ENCODE data around the gene RIOK2.

- TF ChIP-seq, protein P1, sequence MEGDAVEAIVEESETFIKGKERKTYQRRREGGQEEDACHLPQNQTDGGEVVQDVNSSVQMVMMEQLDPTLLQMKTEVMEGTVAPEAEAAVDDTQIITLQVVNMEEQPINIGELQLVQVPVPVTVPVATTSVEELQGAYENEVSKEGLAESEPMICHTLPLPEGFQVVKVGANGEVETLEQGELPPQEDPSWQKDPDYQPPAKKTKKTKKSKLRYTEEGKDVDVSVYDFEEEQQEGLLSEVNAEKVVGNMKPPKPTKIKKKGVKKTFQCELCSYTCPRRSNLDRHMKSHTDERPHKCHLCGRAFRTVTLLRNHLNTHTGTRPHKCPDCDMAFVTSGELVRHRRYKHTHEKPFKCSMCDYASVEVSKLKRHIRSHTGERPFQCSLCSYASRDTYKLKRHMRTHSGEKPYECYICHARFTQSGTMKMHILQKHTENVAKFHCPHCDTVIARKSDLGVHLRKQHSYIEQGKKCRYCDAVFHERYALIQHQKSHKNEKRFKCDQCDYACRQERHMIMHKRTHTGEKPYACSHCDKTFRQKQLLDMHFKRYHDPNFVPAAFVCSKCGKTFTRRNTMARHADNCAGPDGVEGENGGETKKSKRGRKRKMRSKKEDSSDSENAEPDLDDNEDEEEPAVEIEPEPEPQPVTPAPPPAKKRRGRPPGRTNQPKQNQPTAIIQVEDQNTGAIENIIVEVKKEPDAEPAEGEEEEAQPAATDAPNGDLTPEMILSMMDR (IDR thresholded peaks at IDR 0.05): no peak
- TF ChIP-seq ZFX (IDR thresholded peaks at IDR 0.05; ENCODE audit: borderline replicate concordance): no peak
These were observed 15.6 kb downstream of the RIOK2 start for GRCh38 chr5:97167435-97167834.

Data from 22Rv1 (cell line).